Astrocyte (in vitro differentiated cells and primary cell): Measurements from ENCODE around the gene PKP3.

ENCODE experiments used
- CTCF ChIP-seq: IDR thresholded peaks from 2 replicates; pipeline ENCODE4 v1.5.1; 2011; ENCODE audit warnings: low read depth, mild to moderate bottlenecking, inconsistent platforms, low read length, moderate library complexity; ENCODE audit not compliant: insufficient read depth
- EZH2 ChIP-seq: IDR thresholded peaks from 2 replicates; pipeline ENCODE4 v1.6.1; 2012; ENCODE audit warnings: mild to moderate bottlenecking, low read length, inconsistent platforms; ENCODE audit not compliant: insufficient read depth

DNA sequence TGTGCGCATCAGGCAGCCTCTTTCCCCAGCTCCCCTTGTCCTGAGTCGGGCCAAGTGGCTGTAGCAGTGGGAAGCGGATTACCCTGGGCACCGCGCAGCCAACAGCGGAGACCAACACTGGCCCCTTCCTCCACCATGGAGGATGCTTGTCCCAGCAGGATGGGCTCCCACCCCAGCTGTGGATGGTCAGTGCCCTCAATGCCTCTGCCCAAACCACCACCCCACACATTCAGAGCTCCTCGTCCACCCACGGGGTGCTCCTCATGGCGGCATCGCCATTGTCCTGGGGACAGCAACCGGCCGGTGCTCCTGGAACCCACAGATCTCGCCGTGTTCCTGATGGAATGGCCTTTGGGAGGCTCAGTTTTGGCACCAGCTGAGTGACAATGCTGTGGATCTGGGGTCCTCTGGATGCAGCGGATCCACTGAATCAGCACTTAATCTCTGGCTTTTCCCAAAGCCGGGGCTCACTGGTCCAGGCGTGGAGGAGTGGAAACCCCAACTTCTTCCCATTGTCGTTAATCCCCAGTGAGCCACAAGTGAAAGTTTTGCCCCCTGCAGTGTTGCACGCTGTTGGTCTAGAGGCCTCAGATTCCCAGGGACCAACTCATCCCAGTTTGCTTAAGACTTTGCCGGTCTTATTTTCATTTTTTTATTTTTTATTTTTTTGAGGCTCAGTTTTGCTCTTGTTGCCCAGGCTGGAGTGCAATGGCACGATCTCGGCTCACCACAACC is 28.9 kb upstream of the PKP3 start:
- TF ChIP-seq CTCF, result no peak
- no peak for TF ChIP-seq EZH2
